Measurements from ENCODE around the gene RNF4. TPM values are rescaled to one million over a fixed set of nuclear protein-coding genes. Genes with fewer than 3 reads are reported as not detected.

Gene RNF4
- total and polyA plus RNA-seq, 8 donors, result 11.7 to 30.3 (median 23.3) TPM

GRCh38 chr4:2449511-2450392 lies 19.2 kb upstream of the RNF4 start:
- Histone ChIP-seq H3K27me3 (no peaks in the 10 kb centered on the region), H3K9me3 (no peaks in the 10 kb centered on the region), H3K4me3 (no peak overlapping the region), H3K4me1 (no peaks in the 10 kb centered on the region), H3K36me3 (no peaks in the 10 kb centered on the region), H3K27ac (no peak overlapping the region)
- TF ChIP-seq CTCF (IDR thresholded peaks at IDR 0.05), result no peak
- WGBS, 2 donors, result 87 to 90% methylated on average over 27 of the region's 27 CpGs
- intact Hi-C loops (cut with DNase I), result loop anchor here in 2 of 3 donors (10.0 kb wide), 2 partner anchors 225 to 235 kb away; no protein-coding TSS in a partner anchor
- DNase-seq (peak in 1 of 6 donors; percentile 19), FAIRE-seq (no peak), ATAC-seq (no peak)

- no peak for FAIRE-seq
- H3K27me3 ChIP-seq, result no peaks in the 10 kb centered on the region
- WGBS, 2 donors, result 88 to 89% methylated on average over 16 of the region's 16 CpGs
- H3K4me1 ChIP-seq, result no peaks in the 10 kb centered on the region
- H3K36me3 ChIP-seq, result no peaks in the 10 kb centered on the region
- no peak overlapping the region for H3K27ac ChIP-seq
- H3K4me3 ChIP-seq, result no peak overlapping the region
- no peak for ATAC-seq
- intact Hi-C loops (cut with DNase I), result no loop called here
- DNase-seq, result peak in 2 of 6 donors; percentile 52 to 63
- no peaks in the 10 kb centered on the region for H3K9me3 ChIP-seq
- no peak for TF ChIP-seq CTCF (IDR thresholded peaks at IDR 0.05)
Measured at GRCh38 chr4:2450394-2451035, 18.4 kb upstream of the RNF4 start.

DNA sequence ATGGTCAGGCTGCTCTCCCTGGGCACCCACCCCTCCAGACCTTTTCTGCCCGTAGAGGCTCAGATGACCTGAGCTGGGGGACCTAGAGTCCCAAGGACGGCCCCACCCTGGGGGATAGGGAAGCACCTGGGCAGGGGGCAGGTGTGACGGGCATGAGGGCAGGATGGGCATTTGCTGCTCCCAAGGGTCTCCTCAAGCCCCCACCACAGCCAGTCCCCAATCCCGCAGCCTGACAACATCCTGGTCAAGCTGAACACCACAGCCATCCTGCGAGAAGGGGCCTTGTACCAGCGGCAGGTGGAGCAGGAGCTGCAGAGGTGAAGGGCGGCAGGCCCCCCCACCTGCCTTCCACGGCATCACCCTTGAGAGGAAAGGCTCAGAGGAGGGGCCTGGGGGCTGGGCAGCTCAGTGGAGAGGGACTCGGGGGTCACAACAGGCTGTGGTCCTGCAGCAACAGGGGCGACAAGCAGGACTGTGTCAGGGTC lies 17.8 kb upstream of the RNF4 start:
- Histone ChIP-seq H3K9me3 (no peaks in the 10 kb centered on the region), H3K4me3 (no peak overlapping the region), H3K36me3 (no peaks in the 10 kb centered on the region), H3K4me1 (no peaks in the 10 kb centered on the region), H3K27me3 (no peaks in the 10 kb centered on the region), H3K27ac (no peak overlapping the region)
- intact Hi-C loops (cut with DNase I), result no loop called here
- ATAC-seq (no peak), DNase-seq (peak in 2 of 6 donors; percentile 31 to 63), FAIRE-seq (no peak)
- 80 to 89% methylated on average over 10 of the region's 10 CpGs for WGBS, 2 donors
- no peak for TF ChIP-seq CTCF (IDR thresholded peaks at IDR 0.05)

GRCh38 chr4:2451821-2452785 lies 16.8 kb upstream of the RNF4 start:
- WGBS, 2 donors, result 79 to 82% methylated on average over 23 to 25 of the region's 25 CpGs
- H3K36me3 ChIP-seq, result no peaks in the 10 kb centered on the region
- no peak overlapping the region for H3K4me3 ChIP-seq
- H3K4me1 ChIP-seq, result no peaks in the 10 kb centered on the region
- no peak overlapping the region for H3K27ac ChIP-seq
- intact Hi-C loops (cut with DNase I), result no loop called here
- H3K9me3 ChIP-seq, result no peaks in the 10 kb centered on the region
- DNase-seq (no peak), FAIRE-seq (no peak), ATAC-seq (no peak)
- H3K27me3 ChIP-seq, result no peaks in the 10 kb centered on the region
- TF ChIP-seq CTCF (IDR thresholded peaks at IDR 0.05), result no peak

Measured in pancreas (tissue), 10 donors.